HepG2 (cell line): ENCODE results near the gene USE1. TPM values are rescaled to one million over a fixed set of nuclear protein-coding genes. Genes with fewer than 3 reads are reported as not detected.
A peak's percentile ranks its signal among the peaks of the same experiment; 100 is the strongest.

ENCODE experiments used
- ATF6 ChIP-seq: sonication (generic); formaldehyde crosslinking; conservative IDR thresholded peaks from 2 replicates; pipeline ENCODE4 v1.4.0; 2020; ENCODE audit warnings: missing genetic modification reagents
- BCLAF1 ChIP-seq: fragments of 450-650 bp; IDR thresholded peaks from 2 replicates; pipeline ENCODE4 v1.6.1; 2017; ENCODE audit warnings: mild to moderate bottlenecking
- CBX5 ChIP-seq: sonication (generic); formaldehyde crosslinking; IDR thresholded peaks from 2 replicates; pipeline ENCODE4 v1.4.0; 2020; ENCODE audit warnings: missing genetic modification reagents, borderline replicate concordance
- GPBP1L1 ChIP-seq: sonication (generic); formaldehyde crosslinking; IDR thresholded peaks from 2 replicates; pipeline ENCODE4 v1.5.0; 2020; ENCODE audit warnings: mild to moderate bottlenecking, missing genetic modification reagents
- HOXA3 ChIP-seq: sonication (generic); formaldehyde crosslinking; IDR thresholded peaks from 2 replicates; pipeline ENCODE4 v1.5.0; 2020; ENCODE audit warnings: missing genetic modification reagents
- KAT7 ChIP-seq: IDR thresholded peaks from 2 replicates; pipeline ENCODE4 v1.6.1; 2018; ENCODE audit warnings: borderline replicate concordance, missing compliant biosample characterization
- KLF13 ChIP-seq: sonication (generic); formaldehyde crosslinking; IDR thresholded peaks from 2 replicates; pipeline ENCODE4 v1.4.0; 2020; ENCODE audit warnings: mild to moderate bottlenecking, missing genetic modification reagents
- MEF2D ChIP-seq: sonication (generic); formaldehyde crosslinking; IDR thresholded peaks from 2 replicates; pipeline ENCODE4 v1.5.1; 2020; ENCODE audit warnings: mild to moderate bottlenecking, missing genetic modification reagents
- MIXL1 ChIP-seq: IDR thresholded peaks from 2 replicates; pipeline ENCODE4 v1.6.1; 2016
- NFE2L1 ChIP-seq: sonication (generic); formaldehyde crosslinking; IDR thresholded peaks from 2 replicates; pipeline ENCODE4 v1.4.0; 2020; ENCODE audit warnings: missing genetic modification reagents, mild to moderate bottlenecking, borderline replicate concordance
- NFRKB ChIP-seq: fragments of 450-650 bp; IDR thresholded peaks from 2 replicates; pipeline ENCODE4 v1.6.1; 2017
- POLR2AphosphoS5 ChIP-seq: IDR thresholded peaks from 2 replicates; pipeline ENCODE4 v1.6.1; 2012; ENCODE audit warnings: low read depth, low read length
- SYNCRIP ChIP-seq: fragments of 200-400 bp; formaldehyde crosslinking; IDR thresholded peaks from 2 replicates; pipeline ENCODE4 v1.6.1; 2018; ENCODE audit warnings: mild to moderate bottlenecking, low read depth, low read length; ENCODE audit not compliant: insufficient read depth
- ZBTB20 ChIP-seq: sonication (generic); formaldehyde crosslinking; IDR thresholded peaks from 2 replicates; pipeline ENCODE4 v1.8.1; 2023; ENCODE audit warnings: missing genetic modification reagents, low read depth, mild to moderate bottlenecking, borderline replicate concordance
- ZNF10 ChIP-seq: sonication (generic); formaldehyde crosslinking; IDR thresholded peaks from 2 replicates; pipeline ENCODE4 v1.4.0; 2020; ENCODE audit warnings: mild to moderate bottlenecking, low read depth, missing genetic modification reagents, borderline replicate concordance
- ZNF18 ChIP-seq: sonication (generic); formaldehyde crosslinking; IDR thresholded peaks from 2 replicates; pipeline ENCODE4 v1.8.0; 2022; ENCODE audit warnings: mild to moderate bottlenecking, missing genetic modification reagents; ENCODE audit not compliant: insufficient replicate concordance
- ZNF235 ChIP-seq: sonication (generic); formaldehyde crosslinking; IDR thresholded peaks from 2 replicates; pipeline ENCODE4 v1.8.1; 2023; ENCODE audit warnings: mild to moderate bottlenecking, missing genetic modification reagents, borderline replicate concordance
- ZNF296 ChIP-seq: sonication (generic); formaldehyde crosslinking; conservative IDR thresholded peaks from 2 replicates; pipeline ENCODE4 v1.5.0; 2020; ENCODE audit warnings: mild to moderate bottlenecking, missing genetic modification reagents
- ZNF331 ChIP-seq: sonication (generic); formaldehyde crosslinking; IDR thresholded peaks from 2 replicates; pipeline ENCODE4 v1.4.0; 2020; ENCODE audit warnings: missing genetic modification reagents
- ZNF343 ChIP-seq: sonication (generic); formaldehyde crosslinking; IDR thresholded peaks from 2 replicates; pipeline ENCODE4 v1.4.0; 2020; ENCODE audit warnings: mild to moderate bottlenecking, missing genetic modification reagents
- ZNF776 ChIP-seq: sonication (generic); formaldehyde crosslinking; IDR thresholded peaks from 2 replicates; pipeline ENCODE4 v1.4.0; 2020; ENCODE audit warnings: mild to moderate bottlenecking, missing genetic modification reagents
- ZNF891 ChIP-seq: sonication (generic); formaldehyde crosslinking; IDR thresholded peaks from 2 replicates; pipeline ENCODE4 v1.5.0; 2020; ENCODE audit warnings: mild to moderate bottlenecking, missing genetic modification reagents
- ZSCAN5A ChIP-seq: sonication (generic); formaldehyde crosslinking; IDR thresholded peaks from 2 replicates; pipeline ENCODE4 v1.8.0; 2022; ENCODE audit warnings: mild to moderate bottlenecking, missing genetic modification reagents, borderline replicate concordance
- polyA plus RNA-seq, 8 experiments: library from polyadenylated mRNA; depleted of rRNA in 3 of 8; stranded (reverse) in 7 of 8; unstranded in 1 of 8; fragments of >200 nt; fragmentation: Illumina TruSeq in 4 of 8; extraction: Trizol in 4 of 8; gene quantifications; 2 replicates each; pipeline versions ENCODE4 v1.2.1 to v1.2.3, GENCODE V29; 2011 to 2016; ENCODE audit warnings: low read depth in 4 of 8, missing spikeins in 1 of 8, mixed read lengths in 1 of 8; ENCODE audit not compliant: insufficient read depth in 1 of 8
- total RNA-seq, 5 experiments: library from RNA; depleted of rRNA; stranded (reverse); fragments of >200 nt; fragmentation: Illumina TruSeq; extraction: Trizol; gene quantifications; 2 replicates each; pipeline ENCODE4 v1.2.3, GENCODE V29; 2016; ENCODE audit warnings: low read depth in 1 of 5

The USE1 gene
- total and polyA plus RNA-seq, 2 of the 13 experiments (the other 11 are each of a cell fraction or from before 2014, with no cell fraction given): 9.9 to 17.6 TPM

GRCh38 chr19:17255150-17255621 lies 40.0 kb downstream of the USE1 start (continued):
- TF ChIP-seq ZSCAN5A (CRISPR knock-in tag): no peak
- no peak for TF ChIP-seq ZNF10 (CRISPR knock-in tag)
- TF ChIP-seq ZNF331 (CRISPR knock-in tag): peak; percentile 77
- TF ChIP-seq ZNF343 (CRISPR knock-in tag): no peak
- no peak for TF ChIP-seq NFRKB
- TF ChIP-seq ZNF776: no peak
- TF ChIP-seq ZNF235 (CRISPR knock-in tag): no peak
- no peak for TF ChIP-seq POLR2AphosphoS5
- peak; percentile 69 for TF ChIP-seq HOXA3 (CRISPR knock-in tag)
- TF ChIP-seq GPBP1L1: no peak
- no peak for TF ChIP-seq MIXL1 (CRISPR knock-in tag)
- no peak for TF ChIP-seq ZNF296 (CRISPR knock-in tag)
- TF ChIP-seq ATF6 (CRISPR knock-in tag): no peak
- no peak for TF ChIP-seq BCLAF1
- peak; percentile 61; the same call in 1 of the 2 replicates for TF ChIP-seq ZNF891 (CRISPR knock-in tag)
- TF ChIP-seq ZNF18: peak; percentile 24
- TF ChIP-seq KAT7 (CRISPR knock-in tag): no peak; the same call in 1 of the 2 replicates
- no peak for TF ChIP-seq KLF13 (CRISPR knock-in tag)
- TF ChIP-seq NFE2L1 (CRISPR knock-in tag): no peak
- no peak for TF ChIP-seq MEF2D (CRISPR knock-in tag)
- TF ChIP-seq SYNCRIP: no peak
- TF ChIP-seq CBX5: peak; percentile 60; the same call in 1 of the 2 replicates
- no peak for TF ChIP-seq ZBTB20 (CRISPR knock-in tag)
